GM13977 (cell line): Measurements from ENCODE around the gene ZNF174.
A peak's percentile ranks its signal among the peaks of the same experiment; 100 is the strongest.

Experiments used
- DNase-seq: peaks from one replicate; pipeline ENCODE4 v3.0.0; 2012; ENCODE audit warnings: low spot score
- in situ Hi-C: fragments of 300-500 bp; cut with MboI; formaldehyde crosslinking; loops from one replicate; pipeline ENCODE4 v1.12.0; 2022; ENCODE audit warnings: low sequenced_read_pairs, low pct_unique_long_range_greater_than_20kb, mixed read lengths, inconsistent platforms; ENCODE audit not compliant: unreplicated experiment
- TF ChIP-seq, protein P1 (sequence below): IDR thresholded peaks from 2 replicates; pipeline ENCODE4 v1.5.1; 2012; ENCODE audit warnings: mild to moderate bottlenecking, control low read depth; ENCODE audit not compliant: insufficient read depth; ENCODE audit errors: extremely low read depth, missing control alignments

ZNF174 gene

DNA sequence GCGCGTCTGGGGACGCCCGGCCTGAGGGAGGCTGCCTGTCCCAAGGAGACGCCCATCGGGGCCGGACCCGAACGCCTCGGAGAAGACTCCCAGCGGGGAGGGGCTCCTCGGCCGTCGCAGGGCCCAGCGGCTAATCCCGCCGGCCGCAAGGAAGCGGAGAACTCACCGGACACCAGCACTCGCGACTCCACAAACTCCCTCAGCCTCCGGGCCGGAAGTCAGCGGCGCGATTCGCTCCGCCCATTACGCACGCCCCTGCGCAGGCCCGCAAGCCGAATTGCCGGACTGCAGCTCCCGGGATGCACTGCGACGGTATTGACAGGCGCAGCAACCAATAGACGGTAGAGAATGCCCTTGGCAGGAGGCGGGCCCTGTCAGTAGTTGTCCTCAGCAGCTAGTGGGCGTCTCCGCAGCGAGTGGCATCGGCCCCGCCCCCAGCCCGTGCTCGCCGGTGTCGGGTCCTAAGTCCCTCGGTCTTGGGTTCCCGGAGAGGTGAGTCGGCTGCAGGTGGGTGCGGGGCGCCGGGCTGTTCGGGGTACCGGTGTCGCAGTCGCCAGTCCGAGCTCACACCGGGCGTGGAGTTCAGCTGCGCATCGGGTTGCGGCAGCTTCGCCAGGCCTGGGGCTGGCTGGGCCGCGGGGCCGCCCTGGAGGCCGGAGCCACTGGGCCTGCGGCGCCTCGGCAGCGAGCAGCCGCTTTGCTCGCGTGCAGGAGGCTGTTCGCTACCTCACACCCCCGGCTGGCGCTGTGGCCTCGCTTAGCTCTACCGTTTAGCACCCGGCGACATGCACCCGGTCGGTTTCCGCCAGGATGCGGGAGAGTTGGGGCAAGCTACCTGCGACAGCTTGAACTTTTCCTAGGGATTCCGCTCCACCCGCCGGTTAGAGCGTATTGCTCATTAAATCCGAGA is at the start of gene ZNF174, which contains the start of gene ZSCAN32:
Gene ZNF174 (plus strand): TSS at position 437 of the 910 bp plus-strand sequence. CDS start 790 bp downstream, outside the sequence.
Gene ZSCAN32 (minus strand): TSS at position 226 of the 910 bp plus-strand sequence. CDS start 3,447 bp downstream, outside the sequence.
- in situ Hi-C loops: no loop called here
- DNase-seq: peak; percentile 100
- TF ChIP-seq, protein P1, sequence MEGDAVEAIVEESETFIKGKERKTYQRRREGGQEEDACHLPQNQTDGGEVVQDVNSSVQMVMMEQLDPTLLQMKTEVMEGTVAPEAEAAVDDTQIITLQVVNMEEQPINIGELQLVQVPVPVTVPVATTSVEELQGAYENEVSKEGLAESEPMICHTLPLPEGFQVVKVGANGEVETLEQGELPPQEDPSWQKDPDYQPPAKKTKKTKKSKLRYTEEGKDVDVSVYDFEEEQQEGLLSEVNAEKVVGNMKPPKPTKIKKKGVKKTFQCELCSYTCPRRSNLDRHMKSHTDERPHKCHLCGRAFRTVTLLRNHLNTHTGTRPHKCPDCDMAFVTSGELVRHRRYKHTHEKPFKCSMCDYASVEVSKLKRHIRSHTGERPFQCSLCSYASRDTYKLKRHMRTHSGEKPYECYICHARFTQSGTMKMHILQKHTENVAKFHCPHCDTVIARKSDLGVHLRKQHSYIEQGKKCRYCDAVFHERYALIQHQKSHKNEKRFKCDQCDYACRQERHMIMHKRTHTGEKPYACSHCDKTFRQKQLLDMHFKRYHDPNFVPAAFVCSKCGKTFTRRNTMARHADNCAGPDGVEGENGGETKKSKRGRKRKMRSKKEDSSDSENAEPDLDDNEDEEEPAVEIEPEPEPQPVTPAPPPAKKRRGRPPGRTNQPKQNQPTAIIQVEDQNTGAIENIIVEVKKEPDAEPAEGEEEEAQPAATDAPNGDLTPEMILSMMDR: peak; percentile 15

DNA sequence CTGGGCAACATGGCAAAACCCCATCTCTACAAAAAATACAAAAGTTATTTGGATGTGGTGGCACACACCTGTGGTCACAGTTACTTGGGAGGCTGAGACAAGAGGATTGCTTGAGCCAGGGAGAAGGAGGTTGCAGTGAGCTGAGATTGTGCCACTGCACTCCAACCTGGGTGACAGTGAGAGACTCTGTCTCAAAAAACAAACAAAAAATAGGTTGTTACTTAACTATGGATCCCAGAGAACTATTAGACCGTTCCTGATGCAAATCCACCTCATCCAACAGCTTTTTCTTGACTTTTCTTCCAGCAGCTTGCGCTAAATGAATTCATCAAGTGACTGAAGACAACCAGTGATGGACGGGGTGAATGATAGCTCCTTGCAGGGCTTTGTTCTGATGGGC is 45.4 kb upstream of the ZNF174 start, which contains the start of gene OR2C1:
Gene OR2C1 (plus strand): TSS at position 301 of the 400 bp plus-strand sequence. CDS start 52 bp downstream, at position 353.
- TF ChIP-seq, protein P1: no peak
- DNase-seq: no peak
- in situ Hi-C loops: no loop called here

DNA sequence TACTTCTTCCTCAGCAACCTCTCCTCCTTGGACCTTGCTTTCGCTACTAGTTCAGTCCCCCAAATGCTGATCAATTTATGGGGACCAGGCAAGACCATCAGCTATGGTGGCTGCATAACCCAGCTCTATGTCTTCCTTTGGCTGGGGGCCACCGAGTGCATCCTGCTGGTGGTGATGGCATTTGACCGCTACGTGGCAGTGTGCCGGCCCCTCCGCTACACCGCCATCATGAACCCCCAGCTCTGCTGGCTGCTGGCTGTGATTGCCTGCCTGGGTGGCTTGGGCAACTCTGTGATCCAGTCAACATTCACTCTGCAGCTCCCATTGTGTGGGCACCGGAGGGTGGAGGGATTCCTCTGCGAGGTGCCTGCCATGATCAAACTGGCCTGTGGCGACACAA is 44.9 kb upstream of the ZNF174 start:
- in situ Hi-C loops: no loop called here
- TF ChIP-seq, protein P1: no peak
- DNase-seq: no peak

DNA sequence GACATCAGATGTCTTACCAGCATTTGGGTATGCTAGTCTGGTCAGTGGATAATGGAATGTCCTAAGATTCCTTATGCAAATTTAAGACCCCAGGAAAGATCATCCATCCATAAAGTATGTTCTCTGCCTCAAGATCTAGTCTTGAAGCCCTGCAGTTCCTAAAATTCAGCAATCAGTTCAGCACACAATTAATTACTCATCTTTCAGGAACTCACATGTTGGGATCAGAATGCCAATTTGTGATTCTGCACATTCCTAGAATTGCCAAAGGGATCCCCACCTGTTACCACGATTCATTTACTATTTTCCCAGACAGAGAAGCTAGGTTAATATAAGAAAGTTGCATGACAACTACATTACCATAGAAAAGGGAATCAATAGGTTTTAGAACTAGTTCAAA is 42.1 kb upstream of the ZNF174 start:
- DNase-seq: no peak
- in situ Hi-C loops: no loop called here
- TF ChIP-seq, protein P1: no peak

DNA sequence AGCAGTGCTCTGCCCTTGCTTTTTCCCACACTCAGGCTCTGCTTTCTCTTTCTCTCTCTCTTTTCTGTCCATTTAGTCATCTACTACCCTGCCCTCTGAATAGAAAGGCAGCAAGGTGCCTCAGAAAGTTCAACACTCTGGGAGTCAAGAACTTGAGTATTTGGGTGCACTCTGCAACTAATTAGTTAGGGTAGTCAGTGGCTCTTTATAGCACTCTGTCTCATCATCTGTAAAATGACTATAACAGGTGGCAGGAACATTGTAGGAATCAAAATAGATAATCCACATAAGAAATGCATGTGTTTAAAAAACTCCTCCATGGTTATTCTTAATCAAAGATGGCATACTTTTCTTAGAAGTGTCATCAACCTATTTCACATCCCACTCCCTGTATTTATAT is 38.1 kb upstream of the ZNF174 start:
- TF ChIP-seq, protein P1: no peak
- in situ Hi-C loops: no loop called here
- no peak for DNase-seq

DNA sequence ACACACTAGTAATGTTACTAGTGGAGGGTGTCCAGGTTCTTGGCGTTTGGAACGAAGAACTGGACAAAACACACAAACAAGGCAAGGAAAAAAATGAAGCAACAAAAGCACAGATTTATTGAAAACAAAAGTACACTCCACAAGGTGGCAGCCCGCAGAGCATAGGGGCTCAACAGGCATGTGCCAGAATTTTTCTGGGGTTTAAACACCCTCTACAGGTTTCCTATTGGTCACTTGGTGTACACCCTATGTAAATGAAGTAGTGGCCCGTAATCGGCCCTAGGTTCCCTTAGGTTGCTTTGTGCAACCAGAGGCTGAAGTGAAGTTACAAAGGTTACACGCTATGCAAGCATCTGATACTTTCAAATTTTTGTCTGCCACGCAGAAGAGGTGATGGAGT is 37.2 kb upstream of the ZNF174 start:
- no peak for DNase-seq
- TF ChIP-seq, protein P1: no peak
- in situ Hi-C loops: no loop called here
